ENCODE measurements around the gene HSD3B2.

DNA sequence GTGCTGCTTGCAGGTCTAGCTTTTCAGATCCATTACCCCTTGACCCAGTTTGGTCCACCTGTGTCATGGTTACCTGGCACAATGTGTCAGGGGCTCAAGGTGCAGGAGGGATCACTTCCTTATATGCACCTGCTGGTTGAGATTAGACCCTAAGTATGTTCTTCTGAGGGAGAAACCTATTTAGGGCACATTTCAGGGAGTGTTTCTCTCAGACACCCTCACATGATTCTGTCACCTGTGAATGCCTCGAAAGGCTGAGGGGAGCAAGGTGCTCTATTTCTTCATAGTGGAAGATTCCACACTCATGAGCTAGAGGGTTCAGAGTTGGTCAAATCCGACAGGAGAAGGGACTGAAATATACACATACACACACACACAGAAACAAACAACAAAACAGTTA lies 15.5 kb downstream of the HSD3B2 start:
- TF ChIP-seq, protein P1, sequence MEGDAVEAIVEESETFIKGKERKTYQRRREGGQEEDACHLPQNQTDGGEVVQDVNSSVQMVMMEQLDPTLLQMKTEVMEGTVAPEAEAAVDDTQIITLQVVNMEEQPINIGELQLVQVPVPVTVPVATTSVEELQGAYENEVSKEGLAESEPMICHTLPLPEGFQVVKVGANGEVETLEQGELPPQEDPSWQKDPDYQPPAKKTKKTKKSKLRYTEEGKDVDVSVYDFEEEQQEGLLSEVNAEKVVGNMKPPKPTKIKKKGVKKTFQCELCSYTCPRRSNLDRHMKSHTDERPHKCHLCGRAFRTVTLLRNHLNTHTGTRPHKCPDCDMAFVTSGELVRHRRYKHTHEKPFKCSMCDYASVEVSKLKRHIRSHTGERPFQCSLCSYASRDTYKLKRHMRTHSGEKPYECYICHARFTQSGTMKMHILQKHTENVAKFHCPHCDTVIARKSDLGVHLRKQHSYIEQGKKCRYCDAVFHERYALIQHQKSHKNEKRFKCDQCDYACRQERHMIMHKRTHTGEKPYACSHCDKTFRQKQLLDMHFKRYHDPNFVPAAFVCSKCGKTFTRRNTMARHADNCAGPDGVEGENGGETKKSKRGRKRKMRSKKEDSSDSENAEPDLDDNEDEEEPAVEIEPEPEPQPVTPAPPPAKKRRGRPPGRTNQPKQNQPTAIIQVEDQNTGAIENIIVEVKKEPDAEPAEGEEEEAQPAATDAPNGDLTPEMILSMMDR (IDR thresholded peaks at IDR 0.05), result no peak
- no peak for TF ChIP-seq EP300 (IDR thresholded peaks at IDR 0.05)

All from stomach (tissue), 4 donors.